Activated CD4-positive, alpha-beta T cell treated with anti-CD3 and anti-CD28 coated beads for 36 hours (primary cell): Measurements from ENCODE around the gene TNRC6B. TPM values are rescaled to one million over a fixed set of nuclear protein-coding genes. Genes with fewer than 3 reads are reported as not detected.
A peak's percentile ranks its signal among the peaks of the same experiment; 100 is the strongest.

ENCODE experiments used
- ATAC-seq: fragments of 200-7000 bp; cut with Tn5 transposase; one replicate; pipeline ENCODE4 v1.10.0; 2021; ENCODE audit warnings: mild to moderate bottlenecking, moderate library complexity
- CTCF ChIA-PET: fragments of 350-600 bp; sonication (Branson Sonifier 250); formaldehyde crosslinking; loops from one replicate; lab custom pipeline; 2021; ENCODE audit warnings: antibody characterized with exemption; lab: Charles Lee
- POLR2A ChIA-PET: fragments of 350-600 bp; sonication (Branson Sonifier 250); formaldehyde crosslinking; loops from one replicate; lab custom pipeline; 2021; ENCODE audit warnings: antibody characterized with exemption, inconsistent platforms; lab: Charles Lee
- DNase-seq: peaks from one replicate; pipeline ENCODE4 v3.0.0-alpha.2; 2020
- H3K27ac Mint-ChIP-seq: one replicate; pipeline ENCODE4 v1.8.0; 2021; ENCODE audit warnings: mixed read lengths
- H3K27me3 Mint-ChIP-seq: one replicate; pipeline ENCODE4 v1.8.0; 2021; ENCODE audit warnings: mixed read lengths
- H3K36me3 Mint-ChIP-seq: one replicate; pipeline ENCODE4 v1.8.0; 2021; ENCODE audit warnings: low read depth, mixed read lengths
- H3K4me1 Mint-ChIP-seq: one replicate; pipeline ENCODE4 v1.8.0; 2021; ENCODE audit warnings: mixed read lengths
- H3K4me3 Mint-ChIP-seq: one replicate; pipeline ENCODE4 v1.8.0; 2021; ENCODE audit warnings: mild to moderate bottlenecking, moderate library complexity, mixed read lengths
- H3K9me3 Mint-ChIP-seq: one replicate; pipeline ENCODE4 v1.8.0; 2021; ENCODE audit warnings: low read depth, mixed read lengths
- intact Hi-C, 2 experiments: fragments of 100-400 bp; cut with DNase I in 1 of 2; cut with micrococcal nuclease in 1 of 2; formaldehyde crosslinking; loops; one replicate each; pipeline versions ENCODE4 v1.14.2 to v1.15.1; 2022 to 2024; cut with DNase I, micrococcal nuclease
- total RNA-seq, 2 experiments: library from RNA; stranded (reverse); gene quantifications; one replicate each; pipeline ENCODE4 v1.2.3, GENCODE V29; 2021

The TNRC6B gene
- total RNA-seq, 2 experiments from 2014 or later, result 37.3 to 40.3 TPM

GRCh38 chr22:40258501-40258915 lies 80.8 kb downstream of the TNRC6B start:
- no peaks in the 10 kb centered on the region for H3K27me3 Mint-ChIP-seq
- H3K27ac Mint-ChIP-seq, result peak overlapping the region; percentile 75
- H3K4me3 Mint-ChIP-seq, result peak overlapping the region; percentile 1
- ATAC-seq, result peak; percentile 92
- DNase-seq, result no peak
- POLR2A ChIA-PET, result interaction anchor here (0.6 to 1.2 kb wide), 5 partner anchors 17 to 203 kb away, joined by 3 to 4 read pairs (median 3); partner anchors contain the start of gene TNRC6B
- peaks cover 60% of the 10 kb centered on the region for H3K4me1 Mint-ChIP-seq
- CTCF ChIA-PET, result interaction anchor here (0.6 to 2.1 kb wide), 7 partner anchors 56 to 423 kb away, joined by 3 to 7 read pairs (median 3); no protein-coding TSS in a partner anchor
- peaks cover 29% of the 10 kb centered on the region for H3K36me3 Mint-ChIP-seq
- no peaks in the 10 kb centered on the region for H3K9me3 Mint-ChIP-seq
- intact Hi-C loops, result no loop called here

GRCh38 chr22:40261783-40262182 lies 84.1 kb downstream of the TNRC6B start:
- Mint-ChIP-seq H3K9me3 (peaks cover 3% of the 10 kb centered on the region), H3K4me3 (no peak overlapping the region), H3K36me3 (peaks cover 57% of the 10 kb centered on the region), H3K27me3 (no peaks in the 10 kb centered on the region), H3K27ac (peak overlapping the region; percentile 6), H3K4me1 (peaks cover 75% of the 10 kb centered on the region)
- ChIA-PET CTCF (no interaction called here), POLR2A (no interaction called here)
- ATAC-seq, result no peak
- no peak for DNase-seq
- intact Hi-C loops, result no loop called here

DNA sequence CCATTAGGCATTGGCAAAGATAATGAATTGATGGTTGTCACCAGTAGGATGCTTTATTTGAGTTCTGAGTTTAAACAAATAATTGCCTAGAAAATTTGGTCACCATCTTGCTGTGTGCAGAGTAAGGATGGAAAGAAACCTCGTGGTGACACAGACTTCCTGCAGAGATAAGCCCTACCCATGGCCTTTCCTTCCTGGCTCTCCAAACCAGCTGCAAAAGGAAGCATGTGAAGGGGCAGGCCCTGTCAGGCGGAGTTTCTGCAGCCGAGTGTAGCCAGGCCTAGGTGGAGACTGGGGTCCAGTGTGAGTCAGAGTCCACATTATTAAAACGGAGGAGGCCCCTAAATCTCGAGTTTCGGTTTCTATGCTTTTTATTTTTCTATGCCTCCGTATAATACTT lies 85.5 kb downstream of the TNRC6B start:
- intact Hi-C loops, result no loop called here
- POLR2A ChIA-PET, result interaction anchor here (0.7 kb wide), 1 partner anchor 220 kb away, joined by 6 read pairs; no protein-coding TSS in a partner anchor
- DNase-seq, result no peak
- Mint-ChIP-seq H3K27ac (no peak overlapping the region), H3K27me3 (no peaks in the 10 kb centered on the region), H3K4me3 (no peak overlapping the region), H3K4me1 (peaks cover 61% of the 10 kb centered on the region), H3K36me3 (peaks cover 59% of the 10 kb centered on the region), H3K9me3 (peaks cover 3% of the 10 kb centered on the region)
- no peak for ATAC-seq
- CTCF ChIA-PET, result interaction anchor here (0.7 to 2.6 kb wide), 5 partner anchors 9 to 212 kb away, joined by 3 to 10 read pairs (median 3); no protein-coding TSS in a partner anchor

DNA sequence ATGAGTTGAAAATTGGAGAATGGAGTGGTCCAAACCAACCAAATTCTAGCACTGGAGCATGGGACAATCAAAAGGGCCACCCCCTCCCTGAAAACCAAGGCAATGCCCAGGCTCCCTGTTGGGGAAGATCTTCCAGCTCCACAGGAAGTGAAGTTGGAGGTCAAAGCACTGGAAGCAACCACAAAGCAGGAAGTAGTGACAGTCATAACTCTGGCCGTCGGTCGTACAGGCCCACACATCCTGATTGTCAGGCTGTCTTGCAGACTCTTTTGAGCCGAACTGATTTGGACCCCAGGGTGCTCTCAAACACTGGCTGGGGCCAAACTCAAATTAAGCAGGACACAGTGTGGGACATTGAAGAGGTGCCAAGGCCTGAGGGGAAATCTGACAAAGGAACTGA lies 88.1 kb downstream of the TNRC6B start:
- Mint-ChIP-seq H3K27ac (peak overlapping the region; percentile 28), H3K9me3 (peaks cover 3% of the 10 kb centered on the region), H3K36me3 (peaks cover 56% of the 10 kb centered on the region), H3K4me3 (no peak overlapping the region), H3K4me1 (peaks cover 46% of the 10 kb centered on the region), H3K27me3 (no peaks in the 10 kb centered on the region)
- intact Hi-C loops, result no loop called here
- DNase-seq (no peak), ATAC-seq (peak; percentile 42)
- ChIA-PET CTCF (no interaction called here), POLR2A (no interaction called here)

DNA sequence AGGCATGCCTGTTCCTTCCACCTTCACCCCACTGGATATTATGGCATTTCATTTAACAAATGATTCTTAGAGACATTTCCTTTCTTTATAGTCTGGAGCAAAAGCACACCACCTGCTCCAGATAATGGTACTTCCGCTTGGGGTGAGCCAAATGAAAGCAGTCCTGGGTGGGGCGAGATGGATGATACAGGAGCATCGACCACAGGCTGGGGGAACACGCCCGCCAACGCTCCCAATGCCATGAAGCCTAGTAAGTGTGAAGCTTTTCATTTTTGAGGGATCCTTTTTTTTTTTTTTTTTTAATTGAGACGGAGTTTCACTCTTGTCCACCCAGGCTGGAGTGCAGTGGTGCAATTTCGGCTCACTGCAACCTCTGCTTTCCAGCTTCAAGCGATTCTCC lies 92.3 kb downstream of the TNRC6B start:
- Mint-ChIP-seq H3K9me3 (no peaks in the 10 kb centered on the region), H3K27me3 (no peaks in the 10 kb centered on the region), H3K4me3 (no peak overlapping the region), H3K36me3 (peaks cover 44% of the 10 kb centered on the region), H3K4me1 (peaks cover 31% of the 10 kb centered on the region), H3K27ac (peak overlapping the region; percentile 13)
- no peak for DNase-seq
- intact Hi-C loops, result no loop called here
- ChIA-PET CTCF (no interaction called here), POLR2A (no interaction called here)
- no peak for ATAC-seq

GRCh38 chr22:40270748-40271373 lies 93.1 kb downstream of the TNRC6B start:
- Mint-ChIP-seq H3K4me1 (peaks cover 30% of the 10 kb centered on the region), H3K36me3 (peaks cover 35% of the 10 kb centered on the region), H3K27ac (no peak overlapping the region), H3K27me3 (no peaks in the 10 kb centered on the region), H3K9me3 (no peaks in the 10 kb centered on the region), H3K4me3 (no peak overlapping the region)
- intact Hi-C loops, result no loop called here
- ATAC-seq (no peak), DNase-seq (no peak)
- ChIA-PET CTCF (interaction anchor here (1.2 kb wide), 1 partner anchor 204 kb away, joined by 3 read pairs; no protein-coding TSS in a partner anchor), POLR2A (no interaction called here)

- no peak for ATAC-seq
- H3K36me3 Mint-ChIP-seq, result peaks cover 32% of the 10 kb centered on the region
- POLR2A ChIA-PET, result no interaction called here
Measured at GRCh38 chr22:40271440-40271839, 93.7 kb downstream of the TNRC6B start.

DNA sequence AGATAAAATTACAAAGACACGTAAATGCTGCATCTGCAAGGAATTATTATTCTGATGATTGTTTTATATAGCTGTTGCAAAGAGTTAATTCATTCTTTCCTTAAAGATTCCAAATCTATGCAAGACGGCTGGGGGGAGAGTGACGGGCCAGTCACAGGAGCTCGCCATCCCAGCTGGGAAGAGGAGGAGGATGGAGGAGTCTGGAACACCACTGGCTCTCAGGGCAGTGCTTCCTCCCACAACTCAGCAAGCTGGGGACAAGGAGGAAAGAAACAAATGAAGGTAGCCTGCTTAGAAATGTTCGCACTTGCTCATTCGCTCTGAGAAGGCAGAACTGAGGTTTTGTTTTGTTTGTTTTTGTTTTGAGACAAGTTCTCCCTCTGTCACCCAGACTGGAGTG lies 95.6 kb downstream of the TNRC6B start:
- no peak overlapping the region for H3K4me3 Mint-ChIP-seq
- peaks cover 43% of the 10 kb centered on the region for H3K4me1 Mint-ChIP-seq
- peaks cover 32% of the 10 kb centered on the region for H3K36me3 Mint-ChIP-seq
- H3K27ac Mint-ChIP-seq, result peak overlapping the region; percentile 15
- no peaks in the 10 kb centered on the region for H3K27me3 Mint-ChIP-seq
- H3K9me3 Mint-ChIP-seq, result no peaks in the 10 kb centered on the region
- intact Hi-C loops, result no loop called here
- ChIA-PET CTCF (no interaction called here), POLR2A (interaction anchor here (0.6 kb wide), 1 partner anchor 38 kb away, joined by 3 read pairs; no protein-coding TSS in a partner anchor)
- no peak for ATAC-seq
- no peak for DNase-seq

More at GRCh38 chr22:40271440-40271839, 93.7 kb downstream of the TNRC6B start:
- intact Hi-C loops, result no loop called here
- DNase-seq, result no peak
- no peaks in the 10 kb centered on the region for H3K9me3 Mint-ChIP-seq
- no peak overlapping the region for H3K4me3 Mint-ChIP-seq
- H3K4me1 Mint-ChIP-seq, result peaks cover 30% of the 10 kb centered on the region
- no peaks in the 10 kb centered on the region for H3K27me3 Mint-ChIP-seq
- no peak overlapping the region for H3K27ac Mint-ChIP-seq
- CTCF ChIA-PET, result interaction anchor here (1.0 to 1.2 kb wide), 3 partner anchors 76 to 205 kb away, joined by 3 read pairs; partner anchors contain the start of gene TNRC6B

DNA sequence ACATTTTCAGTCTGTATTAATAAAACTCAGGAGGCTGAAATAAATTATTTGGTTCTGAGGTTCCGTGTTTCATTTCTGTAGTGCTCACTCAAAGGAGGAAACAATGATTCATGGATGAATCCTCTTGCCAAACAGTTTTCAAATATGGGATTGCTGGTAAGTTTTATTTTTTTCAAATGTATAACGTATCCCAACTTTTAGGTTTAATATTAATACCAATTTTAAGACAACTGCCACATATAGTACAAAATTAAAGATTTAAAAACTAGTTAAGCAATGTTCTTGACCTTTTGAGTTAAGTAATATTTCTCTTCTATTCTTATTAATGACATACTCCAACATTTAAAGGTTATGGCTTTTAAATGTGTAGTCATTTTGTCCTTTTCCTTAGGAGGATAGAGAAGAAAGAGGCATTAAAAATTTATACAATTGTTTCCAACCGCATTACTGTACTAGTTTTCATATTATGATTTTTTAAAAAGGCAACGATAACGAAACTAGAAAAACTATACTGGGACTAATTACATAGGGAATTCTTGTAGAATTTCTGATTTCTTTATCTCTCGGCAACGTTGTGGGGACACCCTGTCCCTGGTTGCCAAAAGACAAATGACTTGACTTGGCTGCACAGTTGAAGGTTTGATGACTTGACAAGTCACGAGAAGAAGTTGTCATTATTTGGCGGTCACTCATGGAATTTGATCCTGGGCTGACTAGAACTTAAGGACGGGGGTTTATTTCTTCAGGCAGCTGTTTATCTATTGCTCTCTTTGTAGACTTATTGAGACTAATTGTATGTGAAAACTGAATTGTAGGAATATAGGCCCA lies 99.5 kb downstream of the TNRC6B start:
- intact Hi-C loops, result loop anchor here (1.0 to 5.0 kb wide), 7 partner anchors 27 to 100 kb away; partner anchors contain the start of genes ADSL (in 1 of the 2) and TNRC6B (in 1 of the 2)
- ChIA-PET POLR2A (interaction anchor here (1.3 kb wide), 1 partner anchor 100 kb away, joined by 3 read pairs; the partner anchor contains the start of gene TNRC6B), CTCF (no interaction called here)
- H3K27ac Mint-ChIP-seq, result peak overlapping the region; percentile 68
- peaks cover 47% of the 10 kb centered on the region for H3K4me1 Mint-ChIP-seq
- ATAC-seq (peak; percentile 31), DNase-seq (no peak)
- H3K36me3 Mint-ChIP-seq, result peaks cover 37% of the 10 kb centered on the region
- no peaks in the 10 kb centered on the region for H3K27me3 Mint-ChIP-seq
- H3K9me3 Mint-ChIP-seq, result no peaks in the 10 kb centered on the region
- H3K4me3 Mint-ChIP-seq, result no peak overlapping the region

GRCh38 chr22:40279017-40279416 lies 101.3 kb downstream of the TNRC6B start:
- ATAC-seq, result peak; percentile 28
- DNase-seq, result no peak
- H3K27me3 Mint-ChIP-seq, result no peaks in the 10 kb centered on the region
- peaks cover 49% of the 10 kb centered on the region for H3K4me1 Mint-ChIP-seq
- POLR2A ChIA-PET, result interaction anchor here (0.6 kb wide), 1 partner anchor 28 kb away, joined by 13 read pairs; no protein-coding TSS in a partner anchor
- H3K36me3 Mint-ChIP-seq, result peaks cover 35% of the 10 kb centered on the region
- H3K27ac Mint-ChIP-seq, result peak overlapping the region; percentile 7
- no peak overlapping the region for H3K4me3 Mint-ChIP-seq
- CTCF ChIA-PET, result interaction anchor here (0.9 kb wide), 1 partner anchor 8 kb away, joined by 3 read pairs; no protein-coding TSS in a partner anchor
- intact Hi-C loops, result loop anchor here in 1 of 2 experiments (5.0 kb wide), 1 partner anchor 37 kb away; no protein-coding TSS in a partner anchor
- H3K9me3 Mint-ChIP-seq, result no peaks in the 10 kb centered on the region

DNA sequence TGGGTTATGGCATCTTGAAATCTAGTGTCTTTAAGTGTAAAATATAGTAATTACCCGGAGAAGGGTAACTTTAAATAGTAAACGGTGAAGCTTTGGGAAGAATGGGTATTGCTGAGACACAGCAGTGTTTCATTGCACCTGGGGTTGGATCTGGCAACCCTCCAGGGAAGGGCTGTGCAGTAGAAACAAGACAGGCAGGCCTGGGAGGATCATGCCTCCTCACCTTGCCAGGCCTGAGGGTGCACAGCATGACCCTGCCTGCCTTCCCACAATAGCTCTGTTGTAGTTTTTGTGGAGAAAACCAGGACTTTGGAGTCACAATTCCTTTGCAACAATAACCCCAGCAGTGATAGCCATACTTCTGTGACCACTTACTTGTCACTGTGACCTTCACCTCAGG lies 104.0 kb downstream of the TNRC6B start:
- CTCF ChIA-PET, result no interaction called here
- peaks cover 56% of the 10 kb centered on the region for H3K4me1 Mint-ChIP-seq

More for the DNA sequence above, 104.0 kb downstream of the TNRC6B start:
- Mint-ChIP-seq H3K27ac (no peak overlapping the region), H3K27me3 (no peaks in the 10 kb centered on the region), H3K36me3 (peaks cover 45% of the 10 kb centered on the region), H3K4me3 (no peak overlapping the region), H3K9me3 (no peaks in the 10 kb centered on the region)
- POLR2A ChIA-PET, result no interaction called here
- no peak for ATAC-seq
- no peak for DNase-seq
- intact Hi-C loops, result no loop called here
